Smooth muscle cell (in vitro differentiated cells): ENCODE data around the gene CES5A. TPM values are rescaled to one million over a fixed set of nuclear protein-coding genes. Genes with fewer than 3 reads are reported as not detected.
"Not testable (repeated sequence)": the region's sequence is repeated elsewhere in the genome, so short reads cannot be mapped to it uniquely, and the experiment has no call there.

Experiments used
- DNase-seq: peaks from one replicate; lab custom pipeline; 2025; ENCODE audit not compliant: unreplicated experiment; lab: John Stamatoyannopoulos, UW
- H2AFZ ChIP-seq: fragments of 200-600 bp; sonication (generic); 2 replicates; pipeline ENCODE4 v1.6.0; 2016; ENCODE audit warnings: antibody characterized with exemption, low read depth, mild to moderate bottlenecking
- H3F3A ChIP-seq: fragments of 200-600 bp; sonication (generic); 2 replicates; pipeline ENCODE4 v1.6.0; 2017; ENCODE audit warnings: antibody characterized with exemption, low read depth
- H3K27ac ChIP-seq: fragments of 200-600 bp; sonication (generic); 2 replicates; pipeline ENCODE4 v1.5.1; 2016; ENCODE audit warnings: low read depth, mild to moderate bottlenecking
- H3K27me3 ChIP-seq: fragments of 200-600 bp; sonication (generic); 2 replicates; pipeline ENCODE4 v1.6.1; 2016; ENCODE audit warnings: low read depth, mild to moderate bottlenecking
- H3K36me3 ChIP-seq: fragments of 200-600 bp; sonication (generic); 2 replicates; pipeline ENCODE4 v1.5.1; 2016; ENCODE audit warnings: low read depth
- H3K4me1 ChIP-seq: fragments of 200-600 bp; sonication (generic); 2 replicates; pipeline ENCODE4 v1.5.1; 2016; ENCODE audit warnings: low read depth
- H3K4me2 ChIP-seq: fragments of 200-600 bp; sonication (generic); 2 replicates; pipeline ENCODE4 v1.6.0; 2016; ENCODE audit warnings: mild to moderate bottlenecking
- H3K4me3 ChIP-seq: fragments of 200-600 bp; sonication (generic); 2 replicates; pipeline ENCODE4 v1.5.1; 2016; ENCODE audit warnings: mild to moderate bottlenecking
- H3K79me2 ChIP-seq: fragments of 200-600 bp; sonication (generic); 2 replicates; pipeline ENCODE4 v1.6.0; 2016; ENCODE audit warnings: low read depth, mild to moderate bottlenecking
- H3K9ac ChIP-seq: fragments of 200-600 bp; sonication (generic); 2 replicates; pipeline ENCODE4 v1.6.0; 2016; ENCODE audit warnings: low read depth
- H3K9me3 ChIP-seq: fragments of 200-600 bp; sonication (generic); replicated peaks from 2 replicates; pipeline ENCODE4 v1.5.1; 2016; ENCODE audit warnings: low read depth
- H4K20me1 ChIP-seq: fragments of 200-600 bp; sonication (generic); 2 replicates; pipeline ENCODE4 v1.6.0; 2016; ENCODE audit warnings: low read depth
- WGBS: methylation state at CpG from one replicate; pipeline ENCODE4 v1.1.7; 2016; ENCODE audit warnings: low lambda C conversion rate; 5-methylcytosine and 5-hydroxymethylcytosine counted together
- polyA plus RNA-seq: library from polyadenylated mRNA; unstranded; fragments of >200 nt; fragmentation: Nextera tagmentation; extraction: Ambion mirVana; gene quantifications from 2 replicates; pipeline ENCODE4 v1.2.1, GENCODE V29; 2016
- total RNA-seq: library from RNA; depleted of rRNA; stranded (reverse); fragments of >200 nt; gene quantifications from 2 replicates; pipeline ENCODE4 v1.2.3, GENCODE V29; 2014
- TF ChIP-seq, protein P1 (sequence below): fragments of 200-600 bp; sonication (generic); IDR thresholded peaks from 2 replicates; pipeline ENCODE4 v1.5.1; 2017; ENCODE audit warnings: borderline replicate concordance, mild to moderate bottlenecking, antibody characterized with exemption; ENCODE audit not compliant: insufficient read depth, poor library complexity, severe bottlenecking

Gene CES5A
- total and polyA plus RNA-seq, 2 experiments from 2014 or later = not detected

DNA sequence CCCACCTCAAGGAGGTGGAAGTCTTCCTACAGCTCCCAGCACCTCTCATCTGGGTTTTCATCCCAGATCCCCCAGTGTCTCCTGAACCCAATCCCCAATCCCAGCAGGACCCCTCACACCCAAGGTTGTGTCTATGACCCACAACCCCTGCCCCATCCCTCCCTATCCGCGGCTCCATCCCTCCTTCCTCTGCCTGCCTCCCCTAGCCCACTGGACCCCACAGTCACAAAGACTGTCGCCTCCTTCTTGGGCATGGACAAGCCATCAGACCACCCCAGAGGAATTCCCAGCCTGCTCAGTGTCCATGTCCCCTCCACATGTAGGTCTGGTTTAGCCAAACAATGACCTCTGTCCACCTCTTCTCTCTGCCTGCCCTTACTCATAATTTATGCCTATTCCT, 54.6 kb downstream of the CES5A start:
- no peak overlapping the region for H3K4me2 ChIP-seq
- no peaks in the 10 kb centered on the region for H3K36me3 ChIP-seq
- H3K4me3 ChIP-seq = no peak overlapping the region
- no peaks in the 10 kb centered on the region for H3K27me3 ChIP-seq
- WGBS = 81% methylated on average over 3 of the region's 3 CpGs
- no peaks in the 10 kb centered on the region for H3F3A ChIP-seq
- no peaks in the 10 kb centered on the region for H3K79me2 ChIP-seq
- H3K9ac ChIP-seq = no peak overlapping the region
- no peaks in the 10 kb centered on the region for H3K4me1 ChIP-seq
- no peak overlapping the region for H3K27ac ChIP-seq
- H4K20me1 ChIP-seq = no peaks in the 10 kb centered on the region
- TF ChIP-seq, protein P1, sequence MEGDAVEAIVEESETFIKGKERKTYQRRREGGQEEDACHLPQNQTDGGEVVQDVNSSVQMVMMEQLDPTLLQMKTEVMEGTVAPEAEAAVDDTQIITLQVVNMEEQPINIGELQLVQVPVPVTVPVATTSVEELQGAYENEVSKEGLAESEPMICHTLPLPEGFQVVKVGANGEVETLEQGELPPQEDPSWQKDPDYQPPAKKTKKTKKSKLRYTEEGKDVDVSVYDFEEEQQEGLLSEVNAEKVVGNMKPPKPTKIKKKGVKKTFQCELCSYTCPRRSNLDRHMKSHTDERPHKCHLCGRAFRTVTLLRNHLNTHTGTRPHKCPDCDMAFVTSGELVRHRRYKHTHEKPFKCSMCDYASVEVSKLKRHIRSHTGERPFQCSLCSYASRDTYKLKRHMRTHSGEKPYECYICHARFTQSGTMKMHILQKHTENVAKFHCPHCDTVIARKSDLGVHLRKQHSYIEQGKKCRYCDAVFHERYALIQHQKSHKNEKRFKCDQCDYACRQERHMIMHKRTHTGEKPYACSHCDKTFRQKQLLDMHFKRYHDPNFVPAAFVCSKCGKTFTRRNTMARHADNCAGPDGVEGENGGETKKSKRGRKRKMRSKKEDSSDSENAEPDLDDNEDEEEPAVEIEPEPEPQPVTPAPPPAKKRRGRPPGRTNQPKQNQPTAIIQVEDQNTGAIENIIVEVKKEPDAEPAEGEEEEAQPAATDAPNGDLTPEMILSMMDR = no peak
- H3K9me3 ChIP-seq = no peaks in the 10 kb centered on the region
- no peak for DNase-seq
- H2AFZ ChIP-seq = no peak overlapping the region

DNA sequence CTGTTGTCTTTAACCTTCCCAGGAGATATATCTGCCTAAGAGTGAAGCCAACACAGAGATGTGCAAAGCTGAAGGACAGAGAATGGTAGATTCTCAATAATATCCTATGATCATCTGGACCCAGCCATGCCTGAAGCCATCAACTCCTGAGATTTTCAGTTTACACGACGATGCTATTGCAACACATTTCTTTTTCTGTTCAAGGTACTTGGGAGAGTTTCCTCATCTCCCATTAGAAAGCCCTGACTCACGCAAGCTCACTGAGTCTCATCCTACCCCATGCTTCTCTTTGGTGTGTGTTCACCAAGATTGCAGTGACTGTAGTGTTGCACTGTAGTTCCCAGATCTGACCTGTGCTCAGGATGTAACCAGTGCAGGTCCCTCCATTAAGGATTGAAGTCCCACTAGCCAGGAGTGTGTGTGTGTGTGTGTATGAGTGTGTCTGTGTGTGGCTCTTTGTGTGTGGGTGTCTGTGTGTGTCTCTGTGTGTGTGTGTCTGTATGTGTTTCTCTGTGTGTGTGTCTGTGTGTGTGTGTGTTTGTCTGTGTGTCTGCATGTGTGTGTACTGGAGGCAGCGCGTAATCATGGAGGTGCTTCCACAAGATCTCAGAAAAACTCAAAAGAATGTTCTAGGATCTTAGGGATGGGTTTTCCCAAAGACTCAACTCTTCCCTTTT, 57.8 kb downstream of the CES5A start:
- H3K4me1 ChIP-seq = no peaks in the 10 kb centered on the region
- H3K9ac ChIP-seq = no peak overlapping the region
- no peak overlapping the region for H2AFZ ChIP-seq
- no peak overlapping the region for H3K4me3 ChIP-seq
- H4K20me1 ChIP-seq = no peaks in the 10 kb centered on the region
- TF ChIP-seq, protein P1 = no peak
- H3K79me2 ChIP-seq = no peaks in the 10 kb centered on the region
- H3K4me2 ChIP-seq = no peak overlapping the region
- DNase-seq = no peak
- H3F3A ChIP-seq = no peaks in the 10 kb centered on the region
- H3K27me3 ChIP-seq = peaks cover 6% of the 10 kb centered on the region
- WGBS = 87% methylated on average over 5 of the region's 5 CpGs
- H3K36me3 ChIP-seq = no peaks in the 10 kb centered on the region
- H3K9me3 ChIP-seq = no peaks in the 10 kb centered on the region
- no peak overlapping the region for H3K27ac ChIP-seq

DNA sequence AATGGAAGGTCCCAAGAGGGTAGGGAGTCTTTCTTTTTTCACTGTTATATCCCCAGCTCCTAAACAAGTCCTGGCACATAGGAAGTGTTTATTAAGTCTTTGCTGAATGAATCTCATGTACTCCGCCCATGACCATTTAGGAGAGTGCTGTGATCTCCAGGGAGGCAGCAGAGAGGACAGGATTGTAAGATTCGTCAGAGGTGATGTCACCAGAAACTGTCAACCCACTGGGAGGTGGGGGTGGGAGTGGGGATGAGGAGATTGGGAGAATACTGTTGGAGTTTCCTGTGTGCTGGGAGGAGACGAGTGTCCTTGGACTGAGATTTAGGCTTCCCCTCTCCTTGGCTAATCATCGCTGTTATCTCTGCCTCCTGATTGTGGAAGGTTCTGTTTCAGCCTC, 59.0 kb downstream of the CES5A start:
- H2AFZ ChIP-seq, H3K4me1 ChIP-seq, H3K9me3 ChIP-seq, H3K27me3 ChIP-seq, H3K9ac ChIP-seq, H3K4me2 ChIP-seq, H3K4me3 ChIP-seq, H3K27ac ChIP-seq, H3K36me3 ChIP-seq, H4K20me1 ChIP-seq, H3F3A ChIP-seq, H3K79me2 ChIP-seq, DNase-seq: not testable (repeated sequence)
- 62% methylated on average over 4 of the region's 4 CpGs for WGBS

DNA sequence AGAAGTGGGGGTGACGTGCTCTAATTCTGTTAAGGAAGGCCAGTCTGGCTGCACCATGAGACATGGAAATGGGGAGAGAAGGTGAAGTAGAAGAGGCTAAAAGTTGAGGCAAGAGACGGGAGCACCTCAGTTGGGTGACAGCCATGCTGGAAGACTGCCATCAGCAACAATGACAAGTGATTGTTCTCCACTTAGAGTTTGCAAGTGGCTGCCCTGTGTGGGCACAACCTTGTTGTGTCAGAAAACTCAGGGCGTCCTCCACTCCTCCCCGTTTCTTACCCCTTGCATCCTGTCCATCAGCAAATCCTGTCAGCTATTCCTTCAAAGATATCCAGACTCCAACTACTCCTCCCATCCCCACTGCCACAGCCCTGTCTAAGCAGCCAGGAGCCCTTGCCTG, 59.9 kb downstream of the CES5A start:
- no peak overlapping the region for H3K4me3 ChIP-seq
- no peaks in the 10 kb centered on the region for H3K79me2 ChIP-seq
- no peak overlapping the region for H3K27ac ChIP-seq
- H3K27me3 ChIP-seq = peaks cover 6% of the 10 kb centered on the region
- WGBS = 91% methylated on average over 3 of the region's 4 CpGs
- no peaks in the 10 kb centered on the region for H4K20me1 ChIP-seq
- no peaks in the 10 kb centered on the region for H3K9me3 ChIP-seq
- H3K36me3 ChIP-seq = no peaks in the 10 kb centered on the region
- H3K9ac ChIP-seq = no peak overlapping the region
- H2AFZ ChIP-seq = no peak overlapping the region
- H3K4me1 ChIP-seq = no peaks in the 10 kb centered on the region
- DNase-seq = no peak
- no peak overlapping the region for H3K4me2 ChIP-seq
- TF ChIP-seq, protein P1 = no peak
- no peaks in the 10 kb centered on the region for H3F3A ChIP-seq

DNA sequence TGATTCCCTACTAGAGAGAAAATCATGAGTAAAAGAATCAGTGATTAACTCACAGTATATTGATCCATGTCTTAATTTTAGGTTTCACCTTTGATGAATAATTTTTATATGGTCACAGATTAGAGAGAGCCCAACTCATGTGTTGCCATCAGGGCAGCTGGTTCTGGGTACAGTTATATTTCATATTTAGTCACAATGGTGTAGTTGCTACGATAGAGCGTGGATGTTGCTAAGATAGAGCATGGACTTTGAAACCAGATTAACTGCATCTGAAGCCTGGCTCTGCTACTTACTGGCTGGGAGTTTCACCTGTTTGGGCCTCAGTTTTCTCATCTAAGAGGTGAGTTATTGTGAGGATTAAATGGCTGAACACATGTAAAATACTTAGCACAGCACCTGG, 61.0 kb downstream of the CES5A start:
- not testable (repeated sequence) for H3F3A ChIP-seq, H3K4me2 ChIP-seq, DNase-seq, H4K20me1 ChIP-seq, H3K9me3 ChIP-seq, H2AFZ ChIP-seq, H3K27me3 ChIP-seq, H3K27ac ChIP-seq, H3K4me3 ChIP-seq, H3K79me2 ChIP-seq, H3K36me3 ChIP-seq, H3K9ac ChIP-seq, H3K4me1 ChIP-seq
- WGBS = 46% methylated on average over 2 of the region's 2 CpGs

DNA sequence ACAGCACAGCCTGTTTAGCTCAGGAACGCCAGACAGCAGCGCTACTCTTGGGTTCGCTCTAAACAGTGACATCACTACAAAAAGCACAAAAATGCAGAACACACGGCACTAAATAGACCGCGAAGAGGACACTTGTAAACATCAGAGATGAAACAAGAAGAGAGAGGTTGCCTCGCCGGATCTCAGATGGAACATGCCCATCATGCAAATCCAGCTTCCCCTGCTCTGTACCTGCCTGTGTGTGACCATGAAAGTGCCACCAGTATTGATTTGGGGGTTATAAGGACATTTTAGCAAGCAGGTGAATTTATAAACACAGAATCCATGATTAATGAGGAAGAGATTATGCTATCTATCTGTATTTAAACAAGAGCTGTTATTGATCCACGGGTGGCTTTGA, 61.4 kb downstream of the CES5A start:
- not testable (repeated sequence) for H3K36me3 ChIP-seq, H4K20me1 ChIP-seq, H3K27ac ChIP-seq, H3K9me3 ChIP-seq, H3K4me1 ChIP-seq, H3K4me3 ChIP-seq, H3K27me3 ChIP-seq, H3K9ac ChIP-seq, H2AFZ ChIP-seq, H3K79me2 ChIP-seq, H3K4me2 ChIP-seq, H3F3A ChIP-seq, DNase-seq
- WGBS = 89% methylated on average over 9 of the region's 9 CpGs
